Muscle of leg (tissue), 11 donors: ENCODE results near the gene C1orf159. TPM values are rescaled to one million over a fixed set of nuclear protein-coding genes. Genes with fewer than 3 reads are reported as not detected.

Experiments used
- DNase-seq: peaks from one replicate; pipeline ENCODE4 v3.0.0; 2013
- H3K27ac ChIP-seq: one replicate; pipeline ENCODE4 v1.5.1; 2013; ENCODE audit warnings: mild to moderate bottlenecking, low read length, control low read depth
- H3K27me3 ChIP-seq: one replicate; pipeline ENCODE4 v1.6.1; 2013; ENCODE audit warnings: low read length; ENCODE audit not compliant: control insufficient read depth, insufficient read depth
- H3K36me3 ChIP-seq: one replicate; pipeline ENCODE4 v1.6.1; 2013; ENCODE audit warnings: low read length; ENCODE audit not compliant: control insufficient read depth, insufficient read depth
- H3K4me1 ChIP-seq: one replicate; pipeline ENCODE4 v1.6.1; 2013; ENCODE audit warnings: low read length; ENCODE audit not compliant: control insufficient read depth, insufficient read depth
- H3K4me3 ChIP-seq: one replicate; pipeline ENCODE4 v1.5.1; 2013; ENCODE audit warnings: low read length, control low read depth
- H3K9me3 ChIP-seq: replicated peaks from 2 replicates; pipeline ENCODE4 v1.6.1; 2013; ENCODE audit warnings: low read depth, low read length; ENCODE audit not compliant: control insufficient read depth
- WGBS: methylation state at CpG from one replicate; pipeline ENCODE4 v1.1.5; 2013; ENCODE audit warnings: missing lambda C conversion rate; ENCODE audit not compliant: insufficient coverage; 5-methylcytosine and 5-hydroxymethylcytosine counted together
- polyA plus RNA-seq, 8 donors: library from polyadenylated mRNA; unstranded; fragments of 120-200 nt; gene quantifications; one replicate each; pipeline versions ENCODE4 v1.2.1 to v1.2.3, GENCODE V29; 2013; ENCODE audit warnings: inconsistent platforms in 1 of 8, low replicate concordance in 1 of 8; ENCODE audit not compliant: insufficient read length in 8 of 8, insufficient read depth in 1 of 8
- total RNA-seq: library from RNA; stranded (reverse); fragments of 120-200 nt; gene quantifications from one replicate; pipeline ENCODE4 v1.2.4, GENCODE V29; 2013

Gene C1orf159
- total and polyA plus RNA-seq, 9 donors: 4.5 to 8.4 (median 6.1) TPM

DNA sequence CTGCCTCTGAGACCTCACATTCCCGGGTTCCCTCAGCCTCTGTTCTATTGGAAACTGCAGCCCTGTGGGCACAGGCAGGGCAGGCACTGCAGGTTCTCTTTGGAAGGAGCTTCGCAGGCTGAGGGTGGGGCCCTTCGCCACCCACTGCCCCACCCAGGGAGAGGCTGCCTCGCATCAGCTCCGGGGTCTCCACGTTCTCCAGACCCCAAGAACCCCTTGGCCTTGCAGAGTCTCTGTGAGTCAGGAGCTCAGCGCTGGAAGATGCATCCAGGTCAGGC, 8.6 kb upstream of the C1orf159 start:
- Histone ChIP-seq H3K4me1 (peaks cover 38% of the 10 kb centered on the region), H3K9me3 (no peaks in the 10 kb centered on the region), H3K4me3 (no peak overlapping the region), H3K27me3 (peaks cover 11% of the 10 kb centered on the region), H3K36me3 (no peaks in the 10 kb centered on the region), H3K27ac (no peak overlapping the region)
- no peak for DNase-seq
- WGBS: 89% methylated on average over 7 of the region's 7 CpGs

DNA sequence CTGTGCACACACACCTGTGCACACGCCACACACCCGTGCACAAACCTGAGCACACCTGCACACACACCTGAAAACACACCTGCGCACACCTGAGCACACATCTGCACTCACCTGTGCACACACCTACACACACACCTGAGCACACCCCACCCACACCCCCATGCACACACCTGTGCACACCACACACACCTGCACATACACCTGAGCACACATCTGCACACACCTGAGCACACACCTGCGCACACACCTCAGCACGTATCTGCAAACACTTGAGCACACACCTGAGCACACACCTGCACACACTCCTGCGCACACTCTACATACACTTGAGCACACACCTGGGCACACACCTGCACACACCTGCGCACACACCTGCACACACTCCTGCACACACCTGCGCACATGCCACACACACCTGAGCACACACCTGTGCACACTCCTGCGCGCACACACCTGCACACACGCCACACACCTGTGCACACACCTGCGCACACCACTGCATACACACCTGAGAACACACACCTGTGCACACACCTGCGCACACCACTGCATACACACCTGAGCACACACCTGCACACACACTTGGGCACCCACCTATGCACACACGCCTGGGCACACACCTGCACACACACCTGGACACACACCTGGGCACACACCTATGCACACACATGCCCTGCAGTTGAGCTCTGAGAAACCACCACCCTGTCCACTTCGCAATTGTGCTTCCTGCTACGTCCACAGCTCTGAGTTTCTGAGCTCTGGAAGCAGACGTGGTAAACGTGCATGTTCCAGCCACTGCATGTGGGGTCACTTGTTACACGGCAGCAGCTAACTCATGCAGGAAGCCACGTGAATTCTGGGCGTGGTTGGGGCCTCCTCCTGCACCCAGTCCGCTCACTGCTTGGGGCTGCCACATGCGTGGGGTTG, 8.0 kb upstream of the C1orf159 start:
- Histone ChIP-seq H3K27me3 (peaks cover 15% of the 10 kb centered on the region), H3K4me1 (peaks cover 32% of the 10 kb centered on the region), H3K36me3 (no peaks in the 10 kb centered on the region), H3K4me3 (no peak overlapping the region), H3K9me3 (no peaks in the 10 kb centered on the region), H3K27ac (no peak overlapping the region)
- 81% methylated on average over 20 of the region's 23 CpGs for WGBS
- no peak for DNase-seq

DNA sequence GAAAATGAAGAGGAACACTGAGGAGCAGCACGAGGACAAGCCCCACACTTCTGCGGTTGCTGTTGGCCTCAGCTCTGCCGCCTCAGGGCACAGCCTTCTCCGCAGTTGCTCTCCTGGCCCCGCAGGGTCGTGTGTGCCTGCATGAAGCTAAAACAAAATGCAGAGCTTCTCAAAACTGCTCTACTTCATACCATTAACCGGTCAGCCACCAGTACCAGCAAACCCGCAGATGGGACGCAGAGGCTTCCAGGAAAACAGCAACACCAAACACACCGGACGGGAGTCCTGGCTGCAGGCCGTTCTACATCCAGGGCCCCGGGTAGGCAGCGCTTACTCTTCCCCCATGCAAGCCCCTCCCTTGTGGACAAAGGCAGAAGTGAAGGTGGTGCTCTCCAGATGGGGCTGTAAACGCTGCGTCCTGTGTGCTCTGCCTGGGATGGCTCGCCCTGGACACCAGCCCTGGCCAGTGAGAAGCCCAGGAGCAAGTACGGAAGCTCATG, 7.1 kb upstream of the C1orf159 start:
- Histone ChIP-seq H3K36me3 (no peaks in the 10 kb centered on the region), H3K4me1 (peaks cover 24% of the 10 kb centered on the region), H3K4me3 (no peak overlapping the region), H3K27me3 (peaks cover 23% of the 10 kb centered on the region), H3K27ac (no peak overlapping the region), H3K9me3 (no peaks in the 10 kb centered on the region)
- WGBS: 43% methylated on average over 11 of the region's 18 CpGs
- DNase-seq: peak; percentile 8

DNA sequence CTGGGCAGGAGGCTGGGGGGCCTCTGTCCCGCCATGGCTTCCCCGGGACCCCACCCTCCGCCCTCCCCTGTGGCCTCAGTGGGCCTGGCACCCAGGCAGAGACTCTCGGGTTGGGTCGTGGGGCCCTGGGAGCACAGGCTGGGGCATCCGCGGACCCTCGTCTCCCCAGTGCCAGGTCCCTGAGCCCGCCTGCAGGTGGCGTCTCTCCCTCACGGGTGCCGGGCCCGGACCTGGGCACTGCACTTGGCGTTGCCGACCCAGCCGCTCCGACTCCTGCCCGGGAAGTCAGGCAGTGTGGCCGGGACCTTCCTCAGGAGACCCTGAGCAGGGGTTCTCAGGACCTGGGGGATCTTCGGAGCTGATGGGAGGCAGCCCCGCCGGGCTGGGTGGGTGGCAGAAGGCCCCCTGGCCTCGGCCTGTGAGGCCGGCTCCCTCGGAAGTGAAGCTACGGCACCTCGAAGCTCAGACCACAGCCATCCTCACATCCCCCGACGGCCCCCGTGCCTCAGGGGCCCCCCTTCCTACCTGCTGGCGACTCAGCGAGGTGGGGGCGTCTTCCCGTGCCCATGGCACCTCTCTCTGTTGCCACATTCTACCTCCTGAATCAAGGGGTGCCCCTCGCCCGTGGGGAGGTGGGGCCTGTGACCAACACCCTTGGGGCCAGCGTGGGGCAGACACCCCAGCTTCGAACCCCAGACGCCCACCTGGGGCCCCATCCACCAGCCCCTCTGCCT, 6.4 kb upstream of the C1orf159 start:
- Histone ChIP-seq H3K4me1 (peaks cover 20% of the 10 kb centered on the region), H3K36me3 (no peaks in the 10 kb centered on the region), H3K9me3 (no peaks in the 10 kb centered on the region), H3K27me3 (peaks cover 31% of the 10 kb centered on the region), H3K4me3 (no peak overlapping the region), H3K27ac (no peak overlapping the region)
- DNase-seq: peak; percentile 79
- WGBS: 17% methylated on average over 34 of the region's 39 CpGs

DNA sequence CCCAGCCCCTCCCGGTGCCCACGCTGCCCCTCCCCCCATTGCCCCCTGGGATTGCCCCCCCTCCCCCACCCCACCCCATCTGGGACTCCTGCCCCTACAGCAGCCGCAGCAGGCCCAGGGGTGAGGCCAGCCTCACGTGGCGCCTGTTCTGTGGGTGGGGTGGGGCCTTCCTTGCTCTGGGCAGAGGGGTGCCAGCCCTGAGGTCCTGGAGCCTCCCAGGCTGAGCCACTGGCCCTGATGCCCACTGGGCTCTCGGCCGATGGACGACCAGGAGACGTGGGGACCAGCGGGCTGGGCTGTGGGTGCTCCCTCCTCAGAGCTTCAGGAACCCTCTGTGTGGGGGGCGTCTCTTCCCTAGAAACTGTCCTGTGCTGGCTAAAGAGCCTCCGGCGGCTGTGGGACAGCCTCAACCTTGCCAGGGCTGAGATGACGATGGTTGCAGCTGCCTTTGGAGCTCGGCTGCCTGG, 5.8 kb upstream of the C1orf159 start:
- H3K36me3 ChIP-seq: no peaks in the 10 kb centered on the region
- H3K27me3 ChIP-seq: peaks cover 34% of the 10 kb centered on the region
- no peak overlapping the region for H3K27ac ChIP-seq
- H3K4me3 ChIP-seq: no peak overlapping the region
- WGBS: 52% methylated on average over 12 of the region's 15 CpGs
- peaks cover 23% of the 10 kb centered on the region for H3K4me1 ChIP-seq
- DNase-seq: no peak
- no peaks in the 10 kb centered on the region for H3K9me3 ChIP-seq

DNA sequence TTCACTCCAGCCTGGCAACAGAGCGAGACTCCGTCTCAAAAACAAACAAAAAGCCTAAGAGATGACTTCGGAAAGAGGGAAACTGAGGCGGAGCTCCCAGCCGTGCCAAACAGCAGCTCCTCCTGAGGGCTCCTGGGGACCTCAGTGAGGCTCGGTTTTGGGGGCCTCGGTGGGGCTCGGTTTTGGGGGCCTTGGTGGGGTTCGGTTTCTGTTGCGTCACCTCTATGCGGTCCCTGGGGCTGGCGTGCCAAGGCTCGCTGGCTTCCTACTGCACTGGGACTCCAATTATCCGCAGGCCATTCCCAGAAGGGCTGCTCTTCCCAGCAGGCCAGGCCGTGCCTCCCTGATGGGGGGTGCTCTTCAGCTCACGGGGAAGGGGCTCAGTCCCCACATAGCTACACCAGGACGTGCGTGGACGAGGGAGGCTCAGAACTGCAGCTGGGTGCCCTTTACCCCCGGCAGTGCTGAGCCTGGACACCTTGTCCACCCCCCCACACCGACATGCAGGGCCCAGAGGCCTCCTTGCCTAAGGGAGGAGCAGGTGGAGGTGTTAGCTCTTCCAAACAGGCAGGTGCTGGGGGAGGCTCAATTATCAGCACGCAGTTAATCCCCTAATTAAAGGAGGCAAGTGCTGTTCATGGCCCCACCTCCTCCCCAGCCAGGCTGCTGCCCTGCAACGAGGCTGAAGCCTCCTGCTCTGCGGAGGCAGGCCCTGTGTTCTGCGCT, 5.1 kb upstream of the C1orf159 start:
- DNase-seq: peak; percentile 2
- no peaks in the 10 kb centered on the region for H3K9me3 ChIP-seq
- peaks cover 35% of the 10 kb centered on the region for H3K27me3 ChIP-seq
- H3K36me3 ChIP-seq: no peaks in the 10 kb centered on the region
- H3K27ac ChIP-seq: no peak overlapping the region
- H3K4me1 ChIP-seq: peaks cover 25% of the 10 kb centered on the region
- H3K4me3 ChIP-seq: no peak overlapping the region
- WGBS: 75% methylated on average over 15 of the region's 25 CpGs

DNA sequence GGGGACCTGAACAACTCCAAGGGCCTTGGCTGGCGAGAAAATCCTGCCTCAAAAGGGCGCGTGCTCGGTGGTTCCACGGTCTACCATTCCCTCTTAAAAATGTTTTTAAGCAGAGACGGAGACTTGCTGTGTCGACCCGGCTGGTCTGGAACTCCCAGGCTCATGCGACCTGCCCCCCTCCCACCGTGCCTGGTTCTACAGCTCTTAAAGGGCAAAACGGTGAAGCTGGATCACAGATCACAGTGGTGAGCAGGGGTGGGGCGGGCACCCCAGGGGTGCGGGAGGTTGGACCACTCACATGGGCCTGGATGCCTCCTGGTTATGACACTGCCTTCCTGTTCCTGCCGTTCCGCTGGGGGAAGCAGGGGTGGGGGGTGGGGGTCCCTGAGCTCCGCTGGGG, 4.2 kb upstream of the C1orf159 start:
- H3K4me3 ChIP-seq: no peak overlapping the region
- peaks cover 26% of the 10 kb centered on the region for H3K4me1 ChIP-seq
- no peaks in the 10 kb centered on the region for H3K9me3 ChIP-seq
- no peak for DNase-seq
- no peak overlapping the region for H3K27ac ChIP-seq
- no peaks in the 10 kb centered on the region for H3K36me3 ChIP-seq
- H3K27me3 ChIP-seq: peaks cover 35% of the 10 kb centered on the region
- WGBS: 70% methylated on average over 11 of the region's 16 CpGs

DNA sequence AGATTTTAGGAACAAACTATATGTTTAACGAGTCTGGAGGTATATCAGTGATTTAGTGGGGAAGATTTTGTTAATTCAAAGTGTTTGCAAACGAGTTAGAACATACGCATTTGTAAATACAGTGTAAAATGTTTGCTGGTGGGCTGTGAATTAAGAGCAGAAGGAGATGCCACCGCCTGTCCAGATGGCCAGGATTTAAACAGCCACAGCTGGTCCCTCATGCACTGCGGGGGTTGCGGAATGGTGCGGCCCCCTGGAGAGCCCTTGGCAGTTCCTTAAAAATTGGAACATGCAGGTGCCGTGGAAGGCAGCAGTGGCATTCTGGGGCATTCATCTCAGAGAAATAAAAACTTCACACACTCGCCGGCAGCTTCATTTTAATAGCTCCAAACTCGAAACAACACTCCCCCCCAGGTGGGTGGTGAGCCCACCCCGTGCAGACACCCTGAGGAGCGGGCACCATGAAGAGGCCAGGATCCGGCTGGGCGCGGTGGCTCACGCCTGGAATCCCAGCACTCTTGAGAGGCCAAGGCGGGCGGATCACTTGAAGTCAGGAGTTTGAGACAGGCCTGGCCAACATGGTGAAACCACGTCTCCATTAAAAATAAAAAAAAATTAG, 3.5 kb upstream of the C1orf159 start:
- no peak overlapping the region for H3K27ac ChIP-seq
- H3K36me3 ChIP-seq: no peaks in the 10 kb centered on the region
- peaks cover 3% of the 10 kb centered on the region for H3K9me3 ChIP-seq
- peaks cover 35% of the 10 kb centered on the region for H3K27me3 ChIP-seq
- DNase-seq: peak; percentile 2
- 70% methylated on average over 17 of the region's 20 CpGs for WGBS
- no peak overlapping the region for H3K4me3 ChIP-seq
- peaks cover 30% of the 10 kb centered on the region for H3K4me1 ChIP-seq

DNA sequence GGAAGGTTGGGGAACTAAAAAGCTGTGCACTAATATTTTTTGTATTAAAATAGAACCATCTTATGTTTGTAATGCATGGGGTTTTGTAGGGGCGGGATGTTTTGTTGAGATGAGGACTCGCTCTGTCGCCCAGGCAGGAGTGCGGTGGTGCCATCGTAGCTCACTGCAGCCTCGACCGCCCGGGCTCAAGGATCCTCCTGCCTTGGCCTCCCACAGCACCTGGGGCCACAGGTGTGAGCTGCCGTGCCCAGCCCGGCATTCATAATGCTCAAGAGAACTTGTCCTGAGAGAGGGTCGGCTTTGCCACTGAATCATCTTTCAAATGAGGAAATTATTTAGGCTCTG, 3.0 kb upstream of the C1orf159 start:
- H3K27ac ChIP-seq: no peak overlapping the region
- peaks cover 35% of the 10 kb centered on the region for H3K27me3 ChIP-seq
- H3K9me3 ChIP-seq: peaks cover 3% of the 10 kb centered on the region
- no peak overlapping the region for H3K4me3 ChIP-seq
- WGBS: 76% methylated on average over 10 of the region's 11 CpGs
- H3K4me1 ChIP-seq: peaks cover 30% of the 10 kb centered on the region
- no peak for DNase-seq
- H3K36me3 ChIP-seq: no peaks in the 10 kb centered on the region
